ENCODE data around the gene RIN3. TPM values are rescaled to one million over a fixed set of nuclear protein-coding genes. Genes with fewer than 3 reads are reported as not detected.

Gene RIN3
- total RNA-seq, 4 donors from 2014 or later, result 13.5 to 22.2 (median 16.2) TPM

DNA sequence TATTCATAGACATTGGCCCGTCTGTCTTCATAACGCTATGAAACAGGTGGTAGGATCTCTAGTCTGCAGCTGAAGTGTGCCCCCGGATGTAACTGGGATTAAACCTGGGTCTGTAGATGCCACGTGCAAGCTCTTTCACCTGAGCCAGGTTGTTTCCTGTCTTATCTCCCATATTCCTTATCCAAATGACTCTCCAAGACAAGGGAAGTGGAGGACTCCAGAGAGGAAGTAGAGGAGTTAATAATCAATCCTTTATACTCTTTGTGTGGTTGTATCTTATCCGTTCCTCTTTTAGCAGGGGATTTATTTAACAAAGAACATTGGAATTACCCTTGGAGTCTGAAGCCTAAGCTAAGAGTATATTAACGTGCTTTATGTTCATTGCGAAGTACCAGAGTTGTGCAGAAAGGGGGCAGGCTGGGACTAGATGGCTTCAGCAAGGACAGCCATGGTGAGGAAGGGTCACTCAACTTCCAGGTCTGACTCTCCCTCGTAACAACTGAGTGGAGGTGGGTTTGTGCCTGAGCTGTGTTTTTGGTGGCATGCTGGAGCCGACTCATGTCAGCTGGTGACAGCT lies 82.8 kb downstream of the RIN3 start:
- Histone ChIP-seq H3K9me3 (peaks cover 0 to 6% (median 0%) of the 10 kb centered on the region in 3 donors), H3K4me3 (no peak overlapping the region), H3K4me1 (peaks cover 0 to 23% (median 4%) of the 10 kb centered on the region in 3 donors), H3K27me3 (no peaks in the 10 kb centered on the region), H3K27ac (no peak overlapping the region), H3K36me3 (no peaks in the 10 kb centered on the region)
- WGBS, 2 donors (ENCODE audit: low coverage in 1 of 2), result 88 to 95% methylated on average over 8 to 9 of the region's 9 CpGs
- ATAC-seq, result no peak
- no peak for TF ChIP-seq POLR2A (IDR thresholded peaks at IDR 0.05)
- TF ChIP-seq EP300 (IDR thresholded peaks at IDR 0.05), result no peak
- TF ChIP-seq, protein P1, sequence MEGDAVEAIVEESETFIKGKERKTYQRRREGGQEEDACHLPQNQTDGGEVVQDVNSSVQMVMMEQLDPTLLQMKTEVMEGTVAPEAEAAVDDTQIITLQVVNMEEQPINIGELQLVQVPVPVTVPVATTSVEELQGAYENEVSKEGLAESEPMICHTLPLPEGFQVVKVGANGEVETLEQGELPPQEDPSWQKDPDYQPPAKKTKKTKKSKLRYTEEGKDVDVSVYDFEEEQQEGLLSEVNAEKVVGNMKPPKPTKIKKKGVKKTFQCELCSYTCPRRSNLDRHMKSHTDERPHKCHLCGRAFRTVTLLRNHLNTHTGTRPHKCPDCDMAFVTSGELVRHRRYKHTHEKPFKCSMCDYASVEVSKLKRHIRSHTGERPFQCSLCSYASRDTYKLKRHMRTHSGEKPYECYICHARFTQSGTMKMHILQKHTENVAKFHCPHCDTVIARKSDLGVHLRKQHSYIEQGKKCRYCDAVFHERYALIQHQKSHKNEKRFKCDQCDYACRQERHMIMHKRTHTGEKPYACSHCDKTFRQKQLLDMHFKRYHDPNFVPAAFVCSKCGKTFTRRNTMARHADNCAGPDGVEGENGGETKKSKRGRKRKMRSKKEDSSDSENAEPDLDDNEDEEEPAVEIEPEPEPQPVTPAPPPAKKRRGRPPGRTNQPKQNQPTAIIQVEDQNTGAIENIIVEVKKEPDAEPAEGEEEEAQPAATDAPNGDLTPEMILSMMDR (IDR thresholded peaks at IDR 0.05), result no peak
- no peak for TF ChIP-seq POLR2AphosphoS5 (IDR thresholded peaks at IDR 0.05)

DNA sequence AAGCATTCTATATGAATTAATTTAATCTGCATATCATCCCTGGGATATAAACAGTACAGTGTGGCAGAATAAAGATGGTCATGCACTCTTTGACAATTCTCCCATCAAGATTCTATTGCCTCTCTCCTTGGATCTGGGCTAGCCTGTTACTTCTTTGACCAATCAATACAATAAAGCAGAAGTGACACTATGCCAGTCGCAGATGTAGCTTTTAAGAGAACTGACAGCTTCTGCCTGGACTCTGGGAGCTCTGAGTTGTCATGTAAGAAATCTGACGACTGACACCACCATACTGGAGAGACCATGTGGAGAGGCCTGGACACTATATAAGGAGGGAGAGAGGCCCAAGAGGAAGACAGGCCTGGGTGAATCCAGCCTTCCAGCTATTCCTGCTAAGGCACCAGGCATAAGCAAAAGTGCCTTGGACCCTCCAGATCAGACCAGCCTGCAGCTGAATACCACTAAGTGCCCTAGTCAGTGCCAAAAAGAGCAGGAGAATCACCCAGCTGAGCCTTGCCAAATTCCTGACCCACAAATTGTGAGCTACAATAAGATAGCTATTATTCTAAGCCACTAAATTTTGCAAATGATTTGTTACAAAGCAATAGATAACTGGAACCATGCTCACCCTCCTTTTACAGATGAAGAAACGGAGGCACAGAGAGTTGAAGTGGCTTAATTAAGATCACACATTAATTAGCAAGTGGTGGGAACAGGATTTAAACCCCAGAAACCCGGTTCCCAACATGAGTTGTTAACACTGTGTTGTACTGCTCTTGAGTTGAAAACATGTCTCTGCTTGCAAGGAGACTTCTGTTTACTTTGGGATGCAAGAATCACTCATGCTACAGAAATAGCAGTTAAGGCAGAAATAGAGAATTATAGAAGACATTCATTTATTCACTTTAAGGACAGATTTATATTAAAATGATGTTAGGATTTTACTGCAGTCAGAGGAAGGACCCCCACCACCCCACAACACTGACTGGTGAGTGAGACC lies 84.6 kb downstream of the RIN3 start:
- Histone ChIP-seq H3K4me3 (no peak overlapping the region), H3K9me3 (peaks cover 0 to 6% (median 0%) of the 10 kb centered on the region in 3 donors), H3K27me3 (no peaks in the 10 kb centered on the region), H3K27ac (no peak overlapping the region), H3K4me1 (peaks cover 9 to 41% (median 14%) of the 10 kb centered on the region in 3 donors), H3K36me3 (no peaks in the 10 kb centered on the region)
- no peak for TF ChIP-seq EP300 (IDR thresholded peaks at IDR 0.05)
- 54 to 77% methylated on average over 2 to 4 of the region's 4 CpGs for WGBS, 2 donors (ENCODE audit: low coverage in 1 of 2)
- ATAC-seq, result no peak

DNA sequence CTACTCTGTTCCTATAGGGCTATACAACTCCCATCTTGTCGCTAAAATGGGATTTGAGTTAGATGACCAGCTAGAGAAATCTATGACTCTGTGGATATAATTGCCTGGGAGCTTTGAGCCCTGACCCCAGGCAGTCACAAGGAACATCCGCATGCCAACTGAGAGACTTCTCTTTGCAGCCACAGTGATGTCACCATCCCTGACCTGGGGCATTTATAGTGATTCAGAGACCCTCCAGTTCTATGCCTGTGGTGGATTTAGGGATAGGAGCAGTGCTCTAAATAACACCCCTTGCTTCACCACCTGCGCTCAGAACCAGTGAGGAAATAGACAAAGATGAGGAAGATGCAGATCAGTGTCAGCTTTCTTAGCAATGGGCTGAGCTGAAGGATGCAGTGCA lies 86.2 kb downstream of the RIN3 start:
- no peaks in the 10 kb centered on the region for H3K27me3 ChIP-seq
- no peaks in the 10 kb centered on the region for H3K36me3 ChIP-seq
- H3K9me3 ChIP-seq, result peaks cover 0 to 6% (median 0%) of the 10 kb centered on the region in 3 donors
- 73 to 78% methylated on average over 1 to 3 of the region's 3 CpGs for WGBS, 2 donors (ENCODE audit: low coverage in 1 of 2)
- H3K27ac ChIP-seq, result peak overlapping the region in 3 of 4 donors; percentile 88 to 91 (median 90)
- ATAC-seq, result no peak
- TF ChIP-seq, protein P1 (IDR thresholded peaks at IDR 0.05), result no peak
- TF ChIP-seq POLR2AphosphoS5 (IDR thresholded peaks at IDR 0.05) (no peak), POLR2A (IDR thresholded peaks at IDR 0.05) (no peak), EP300 (IDR thresholded peaks at IDR 0.05) (no peak)
- no peak overlapping the region for H3K4me3 ChIP-seq
- peaks cover 9 to 55% (median 14%) of the 10 kb centered on the region in 3 donors for H3K4me1 ChIP-seq

DNA sequence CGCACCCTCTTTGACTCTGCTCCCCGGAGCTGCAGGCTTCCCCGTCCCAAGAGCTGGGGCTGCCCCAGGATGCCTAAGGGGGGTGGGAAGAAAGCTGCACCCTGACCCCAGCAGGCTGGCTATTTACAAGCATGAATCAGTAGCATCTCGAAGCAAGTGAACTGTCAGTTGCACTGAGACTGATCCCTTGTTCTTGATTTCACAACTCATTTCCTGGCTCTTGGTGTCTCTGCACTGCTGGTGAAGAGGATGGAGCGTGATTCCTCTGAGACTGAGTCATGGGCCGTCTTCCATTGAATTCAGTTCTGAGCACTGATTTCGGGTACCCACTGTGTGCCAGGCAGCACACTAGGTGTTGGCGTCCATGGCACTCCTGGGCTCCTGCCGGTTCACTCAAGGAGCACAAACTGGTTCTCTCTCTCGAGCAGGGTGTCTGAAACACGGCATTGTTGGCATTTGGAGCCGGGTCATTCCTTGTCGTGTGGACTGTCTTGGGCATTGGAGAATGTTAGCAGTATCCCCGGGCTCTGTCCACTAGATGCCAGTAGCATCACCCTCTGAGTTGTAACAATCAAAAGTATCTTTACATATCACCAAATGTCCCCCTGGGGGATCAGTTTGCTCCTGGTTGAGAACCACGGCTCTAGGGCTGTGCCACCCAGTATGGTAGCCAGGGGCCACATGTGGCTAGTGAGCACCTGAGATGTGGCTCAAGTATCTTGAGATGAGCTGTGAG lies 86.9 kb downstream of the RIN3 start:
- Histone ChIP-seq H3K27ac (peak overlapping the region; percentile 5 to 91 (median 89)), H3K36me3 (no peaks in the 10 kb centered on the region), H3K4me1 (peaks cover 9 to 60% (median 14%) of the 10 kb centered on the region in 3 donors), H3K4me3 (no peak overlapping the region), H3K27me3 (no peaks in the 10 kb centered on the region), H3K9me3 (peaks cover 0 to 6% (median 0%) of the 10 kb centered on the region in 3 donors)
- TF ChIP-seq POLR2AphosphoS5 (IDR thresholded peaks at IDR 0.05) (peak; percentile 80), EP300 (IDR thresholded peaks at IDR 0.05) (no peak)
- TF ChIP-seq, protein P1 (IDR thresholded peaks at IDR 0.05), result peak in 2 of 4 experiments; percentile 10 to 23
- WGBS, 2 donors (ENCODE audit: low coverage in 1 of 2), result 48 to 77% methylated on average over 3 to 13 of the region's 15 CpGs
- ATAC-seq, result peak; percentile 51

Data from gastroesophageal sphincter (tissue), 4 donors.